ENCODE measurements around the gene HLA-DPA1.
"Not testable (repeated sequence)": the region's sequence is repeated elsewhere in the genome, so short reads cannot be mapped to it uniquely, and the experiment has no call there.

The HLA-DPA1 gene

GRCh38 chr6:33064723-33065122, 8.7 kb downstream of the HLA-DPA1 start:
- no peak for DNase-seq (ENCODE audit: low read depth in 2 of 2)

DNA sequence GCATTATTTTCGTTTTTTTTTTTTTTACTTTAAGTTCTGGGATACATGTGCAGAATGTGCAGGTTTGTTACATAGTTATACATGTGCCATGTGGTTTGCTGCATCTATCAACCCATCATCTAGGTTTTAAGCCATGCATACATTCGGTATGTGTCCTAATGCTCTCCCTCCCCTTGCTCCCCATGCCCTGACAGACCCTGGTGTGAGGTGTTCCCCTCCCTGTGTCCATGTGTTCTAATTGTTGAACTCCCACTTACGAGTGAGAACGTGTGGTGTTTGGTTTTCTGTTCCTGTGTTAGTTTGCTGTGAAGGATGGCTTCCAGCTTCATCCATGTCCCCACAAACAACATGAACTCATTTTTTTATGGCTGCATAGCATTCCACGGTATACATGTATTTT, 10.0 kb downstream of the HLA-DPA1 start:
- not testable (repeated sequence) for DNase-seq (ENCODE audit: low read depth in 2 of 2)

- no peak for DNase-seq (ENCODE audit: low read depth in 2 of 2)
These were observed 11.5 kb downstream of the HLA-DPA1 start for GRCh38 chr6:33061987-33062386.

GRCh38 chr6:33057222-33058150, 16.0 kb downstream of the HLA-DPA1 start:
- DNase-seq (ENCODE audit: low read depth in 2 of 2): no peak

DNA sequence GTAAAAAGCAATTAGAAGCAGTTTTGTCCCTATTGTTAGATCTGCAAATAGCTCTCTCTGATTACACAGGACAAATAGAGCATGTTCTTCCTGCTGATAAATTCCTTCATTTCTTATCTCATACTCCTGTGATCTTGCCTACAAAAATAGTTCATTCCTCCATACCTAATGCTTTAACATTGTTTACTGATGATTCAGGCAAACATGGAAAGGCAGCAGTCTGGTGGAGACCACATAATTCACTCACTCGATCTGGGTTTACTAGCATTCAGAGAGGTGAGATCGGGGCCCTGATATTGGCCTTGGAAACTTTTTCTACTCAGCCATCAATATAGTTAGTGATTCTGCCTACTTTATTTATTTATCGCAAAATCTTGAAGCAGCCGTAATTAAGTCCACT, 20.2 kb downstream of the HLA-DPA1 start:
- DNase-seq (ENCODE audit: low read depth in 2 of 2): no peak

GRCh38 chr6:33052627-33053026, 20.8 kb downstream of the HLA-DPA1 start:
- no peak for DNase-seq (ENCODE audit: low read depth in 2 of 2)

DNA sequence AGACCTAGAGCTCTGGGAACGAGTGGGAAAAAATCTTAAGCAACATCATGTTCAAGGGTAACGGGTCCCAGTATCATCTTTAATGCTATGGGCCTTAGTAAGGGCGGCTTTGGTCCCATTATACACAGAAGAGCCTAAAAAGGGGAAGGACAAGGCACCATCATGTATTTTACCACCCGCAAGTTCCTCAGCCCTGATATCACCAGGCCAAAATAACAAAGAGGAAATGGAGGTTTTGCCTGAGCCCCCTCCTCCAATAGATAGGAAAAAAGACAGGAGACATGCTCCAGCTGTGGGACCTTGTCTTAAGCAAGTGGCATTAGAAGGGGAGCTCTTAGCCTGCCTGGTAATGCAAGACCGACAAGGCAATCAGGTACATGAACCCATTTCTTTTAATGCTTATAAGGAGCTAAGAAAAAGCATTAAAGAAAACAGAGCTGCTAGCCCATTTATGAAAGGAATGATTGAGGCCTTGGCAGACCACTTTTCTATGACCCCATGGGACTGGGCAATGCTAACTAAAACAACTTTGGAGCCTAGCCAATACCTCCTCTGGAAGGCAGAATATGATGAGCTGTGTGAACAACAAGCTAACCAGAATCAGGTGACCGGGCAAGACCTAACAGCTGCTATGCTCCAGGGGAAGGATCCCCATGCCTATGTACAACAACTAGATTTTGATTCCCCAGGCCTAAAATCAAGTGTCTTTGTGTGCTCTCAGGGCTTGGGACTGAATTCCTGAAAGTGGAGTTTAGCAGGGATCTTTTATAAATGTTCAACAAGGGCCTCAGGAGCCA, 23.2 kb downstream of the HLA-DPA1 start:
- DNase-seq (ENCODE audit: low read depth in 2 of 2): no peak

GRCh38 chr6:33049323-33050013, 24.0 kb downstream of the HLA-DPA1 start:
- no peak for DNase-seq (ENCODE audit: low read depth in 2 of 2)

GRCh38 chr6:33040157-33040556, 33.3 kb downstream of the HLA-DPA1 start:
- no peak for DNase-seq (ENCODE audit: low read depth in 2 of 2)

- no peak for DNase-seq (ENCODE audit: low read depth in 2 of 2)
These were observed 36.9 kb downstream of the HLA-DPA1 start for GRCh38 chr6:33036535-33036934.

DNA sequence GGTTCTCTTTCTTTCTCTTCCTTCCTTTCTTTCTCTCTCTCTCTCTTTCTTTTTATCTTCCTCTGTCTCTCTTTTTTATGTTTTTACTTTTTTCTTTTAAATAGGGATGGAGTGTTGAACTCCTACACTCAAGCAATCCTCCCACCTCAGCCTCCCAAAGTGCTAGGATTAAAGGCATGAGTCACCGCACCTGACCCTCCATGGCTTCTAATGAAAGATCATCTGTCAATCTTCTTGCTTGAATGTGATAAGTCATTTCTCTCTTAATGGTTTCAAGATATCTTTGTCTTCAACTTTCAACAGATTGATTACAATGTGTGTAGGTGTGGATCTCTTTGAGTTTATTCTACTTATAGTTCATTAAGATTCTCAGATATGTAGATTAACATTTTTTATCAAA, 38.9 kb downstream of the HLA-DPA1 start:
- DNase-seq (ENCODE audit: low read depth in 2 of 2): no peak

- no peak for DNase-seq (ENCODE audit: low read depth in 2 of 2)
These were observed 43.2 kb downstream of the HLA-DPA1 start for GRCh38 chr6:33030245-33030644.

DNA sequence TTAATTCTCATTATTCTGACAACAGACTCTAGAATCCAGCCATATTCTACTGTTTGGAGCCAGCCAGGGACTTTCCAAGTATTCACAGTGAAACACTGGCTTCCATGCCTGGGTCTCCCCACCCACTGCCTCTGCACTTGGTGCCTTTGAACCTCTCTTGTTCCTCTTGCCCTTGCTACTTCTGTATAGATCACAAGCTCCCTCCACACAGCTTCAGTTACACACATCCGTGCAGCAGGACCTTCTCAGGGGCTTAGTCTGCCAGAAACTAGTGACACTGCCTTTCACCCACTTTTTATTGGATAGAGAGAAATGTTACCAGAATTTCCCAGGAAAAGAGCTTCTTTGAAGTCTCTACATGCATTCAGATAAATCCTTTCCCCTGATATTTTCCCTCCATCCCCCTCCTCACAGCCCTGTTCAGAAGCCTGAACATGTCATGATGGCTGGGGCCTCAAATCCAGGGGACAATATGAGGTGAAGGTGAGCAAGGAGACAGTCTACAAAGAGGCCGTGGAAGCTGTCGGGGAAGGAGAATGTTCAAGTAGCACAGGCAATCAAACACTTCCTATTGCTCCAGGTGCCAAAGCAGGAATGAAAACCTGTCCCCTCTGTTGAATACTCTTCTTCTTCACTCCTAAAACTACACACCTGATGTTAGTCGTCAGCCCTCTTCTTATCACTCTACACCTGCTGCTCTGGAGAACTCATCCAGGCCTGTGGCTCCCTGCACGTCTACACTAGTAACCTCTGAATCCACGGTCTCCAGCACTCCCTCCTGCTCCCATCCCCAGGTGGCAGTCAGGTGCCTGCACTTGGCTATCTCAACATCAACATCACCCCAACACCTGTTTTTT, 43.9 kb downstream of the HLA-DPA1 start:
- no peak for DNase-seq (ENCODE audit: low read depth in 2 of 2)

DNA sequence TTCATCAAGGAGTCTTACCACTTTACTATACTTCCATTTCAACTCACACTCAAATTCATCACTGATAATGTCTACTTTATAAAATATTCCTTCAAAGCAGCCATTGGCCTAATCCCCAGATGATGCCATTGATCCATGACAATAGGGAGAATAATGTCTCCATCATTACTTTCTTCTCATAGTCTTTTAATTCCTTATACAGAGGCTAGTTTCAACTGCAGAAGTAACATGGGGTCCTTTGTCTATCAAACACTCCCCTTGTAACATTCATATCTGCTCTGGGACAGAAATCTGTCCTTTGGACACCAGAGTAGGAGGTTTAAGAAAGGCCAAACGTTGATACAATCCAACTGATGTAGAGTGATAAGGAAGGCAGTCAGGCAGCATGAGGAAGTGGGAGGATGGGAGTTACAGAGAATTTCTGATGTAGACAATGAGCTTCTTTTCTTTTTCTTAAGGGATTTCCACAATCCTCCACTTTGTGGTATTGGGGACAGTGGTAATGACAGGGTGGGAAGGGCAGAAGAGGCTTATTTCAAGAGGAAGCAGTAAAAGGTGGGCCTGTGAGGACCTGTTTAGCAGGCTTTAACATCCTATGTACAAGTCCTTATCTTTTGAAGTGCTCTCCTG, 45.1 kb downstream of the HLA-DPA1 start:
- no peak for DNase-seq (ENCODE audit: low read depth in 2 of 2)

- DNase-seq (ENCODE audit: low read depth in 2 of 2): no peak
These were observed 48.9 kb downstream of the HLA-DPA1 start for GRCh38 chr6:33024521-33024920.

DNA sequence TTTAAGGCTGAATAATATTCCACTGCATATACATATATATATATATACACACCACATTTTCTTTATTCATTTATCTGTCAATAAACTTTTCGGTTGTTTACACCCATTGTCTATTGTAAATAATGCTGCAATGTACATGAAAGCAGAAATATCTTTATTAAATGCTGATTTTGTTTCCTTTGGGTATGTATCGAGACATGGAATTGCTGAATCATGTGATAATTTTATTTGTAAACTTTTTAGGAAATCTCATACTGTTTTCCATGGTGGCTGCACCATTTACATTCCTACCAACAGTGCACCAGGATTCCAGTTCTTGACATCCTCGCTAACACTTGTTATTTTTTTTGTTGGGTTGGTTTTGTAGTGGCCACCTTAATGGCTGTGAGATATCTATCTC, 49.9 kb downstream of the HLA-DPA1 start:
- DNase-seq (ENCODE audit: low read depth in 2 of 2): no peak

GRCh38 chr6:33021917-33022316, 51.5 kb downstream of the HLA-DPA1 start:
- no peak for DNase-seq (ENCODE audit: low read depth in 2 of 2)

DNA sequence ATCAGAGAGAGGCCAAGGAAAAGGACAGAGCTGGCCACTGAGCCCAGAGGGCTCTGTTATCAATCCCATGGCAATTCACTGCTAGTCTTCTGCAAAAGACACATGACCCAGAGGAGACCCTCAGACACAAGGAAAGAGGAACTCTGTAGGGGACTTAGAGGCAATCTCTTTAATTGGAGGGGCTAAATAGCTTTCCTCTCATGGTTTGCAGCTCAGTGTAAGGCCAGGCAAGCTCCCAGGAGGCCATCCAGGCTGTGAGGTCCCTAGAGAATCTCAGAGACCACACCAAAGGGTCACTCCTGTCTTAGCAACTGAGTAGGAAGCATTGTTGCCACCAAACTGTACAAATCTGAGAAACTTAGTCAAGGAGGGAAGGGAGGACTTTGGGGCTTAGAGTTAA, 54.1 kb downstream of the HLA-DPA1 start:
- DNase-seq (ENCODE audit: low read depth in 2 of 2): no peak

- DNase-seq (ENCODE audit: low read depth in 2 of 2): no peak
These were observed 54.5 kb downstream of the HLA-DPA1 start for GRCh38 chr6:33018904-33019303.

DNA sequence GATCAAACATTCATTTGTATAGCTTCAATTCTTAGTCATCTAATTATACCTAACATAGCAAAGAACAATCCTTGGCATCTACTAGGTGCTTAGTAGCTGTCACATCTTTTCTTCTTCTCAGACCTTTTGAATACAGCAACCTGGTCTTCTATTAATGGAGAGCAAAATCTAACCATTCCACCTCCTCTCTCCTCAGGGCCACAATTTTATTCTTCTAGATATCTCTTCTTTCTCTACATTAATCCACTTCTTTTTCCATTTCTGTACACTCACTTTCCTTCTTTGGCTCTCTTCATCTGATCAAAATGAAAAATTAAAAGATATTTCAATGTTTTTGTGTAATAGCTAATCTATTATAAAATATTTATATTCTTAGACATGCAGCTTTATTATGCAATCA, 55.0 kb downstream of the HLA-DPA1 start:
- DNase-seq (ENCODE audit: low read depth in 2 of 2): no peak
